ENCODE results near the gene RAET1G.
"Not testable (repeated sequence)": the region's sequence is repeated elsewhere in the genome, so short reads cannot be mapped to it uniquely, and the experiment has no call there.

RAET1G gene

GRCh38 chr6:149895833-149896271 is 27.1 kb downstream of the RAET1G start:
- no peak for FAIRE-seq
- no peak for DNase-seq (ENCODE audit: insufficient read length, low spot score)
- no peak for TF ChIP-seq CTCF (IDR thresholded peaks at IDR 0.05; ENCODE audit: insufficient read depth, missing control alignments)

GRCh38 chr6:149895048-149895590 is 27.8 kb downstream of the RAET1G start:
- no peak for FAIRE-seq
- no peak for TF ChIP-seq CTCF (IDR thresholded peaks at IDR 0.05; ENCODE audit: insufficient read depth, missing control alignments)
- DNase-seq (ENCODE audit: insufficient read length, low spot score) = no peak

- DNase-seq (ENCODE audit: insufficient read length, low spot score); FAIRE-seq: not testable (repeated sequence)
These were observed 31.1 kb downstream of the RAET1G start for GRCh38 chr6:149891864-149892263.

GRCh38 chr6:149891259-149891658 is 31.7 kb downstream of the RAET1G start:
- DNase-seq (ENCODE audit: insufficient read length, low spot score) = no peak
- no peak for TF ChIP-seq CTCF (IDR thresholded peaks at IDR 0.05; ENCODE audit: insufficient read depth, missing control alignments)
- FAIRE-seq = no peak

GRCh38 chr6:149890629-149891045 is 32.3 kb downstream of the RAET1G start:
- FAIRE-seq (no peak), DNase-seq (ENCODE audit: insufficient read length, low spot score) (no peak)
- no peak for TF ChIP-seq CTCF (IDR thresholded peaks at IDR 0.05; ENCODE audit: insufficient read depth, missing control alignments)

GRCh38 chr6:149889326-149889725 is 33.6 kb downstream of the RAET1G start:
- TF ChIP-seq CTCF (IDR thresholded peaks at IDR 0.05; ENCODE audit: insufficient read depth, missing control alignments) = no peak
- DNase-seq (ENCODE audit: insufficient read length, low spot score) (no peak), FAIRE-seq (no peak)

- DNase-seq (ENCODE audit: insufficient read length, low spot score) (no peak), FAIRE-seq (no peak)
- no peak for TF ChIP-seq CTCF (IDR thresholded peaks at IDR 0.05; ENCODE audit: insufficient read depth, missing control alignments)
These were observed 34.3 kb downstream of the RAET1G start for GRCh38 chr6:149888659-149889058.

GRCh38 chr6:149888093-149888492 is 34.8 kb downstream of the RAET1G start:
- no peak for TF ChIP-seq CTCF (IDR thresholded peaks at IDR 0.05; ENCODE audit: insufficient read depth, missing control alignments)
- DNase-seq (ENCODE audit: insufficient read length, low spot score) (no peak), FAIRE-seq (no peak)
